Activated T-cell treated with anti-CD3 and anti-CD28 coated beads for 4 hours (primary cell): ENCODE results near the gene TEC.

ENCODE experiments used
- DNase-seq: peaks from one replicate; pipeline ENCODE4 v3.0.0-alpha.2; 2020

Gene TEC

DNA sequence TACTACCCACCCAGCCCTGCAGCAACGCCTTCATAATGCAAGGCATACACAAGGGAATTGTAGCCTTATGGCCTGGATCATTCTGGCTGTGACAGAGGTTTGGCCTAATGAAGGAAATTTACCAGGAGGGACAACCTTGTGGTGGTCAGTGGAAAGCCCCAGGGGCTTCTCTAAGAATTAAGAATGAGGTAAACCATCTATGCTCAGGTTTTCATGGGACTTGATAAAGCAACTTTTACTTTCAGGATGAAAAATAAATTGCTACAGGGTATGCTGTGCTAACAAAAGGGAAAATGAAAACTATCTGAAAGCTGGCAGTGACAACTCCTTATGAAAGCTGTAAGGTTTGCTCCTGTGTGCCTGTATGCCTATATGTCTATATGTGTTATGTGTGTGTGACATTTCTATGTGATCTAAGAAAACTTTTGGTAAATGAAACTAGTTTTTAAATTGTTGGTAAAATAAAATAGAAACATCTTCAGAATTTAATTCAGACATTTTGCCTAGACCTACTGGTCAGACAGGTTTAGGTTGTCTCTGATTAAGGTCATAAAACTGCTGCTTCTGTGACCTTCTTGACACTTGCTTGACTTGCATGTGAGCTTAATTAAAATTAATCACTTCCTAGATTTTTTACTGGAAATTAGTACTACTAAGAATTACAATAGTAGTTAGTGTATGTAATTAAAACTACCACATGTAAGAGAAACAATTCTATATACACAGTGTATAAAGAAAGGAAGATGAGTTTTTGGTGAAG is 115.7 kb downstream of the TEC start:
- no peak for DNase-seq

DNA sequence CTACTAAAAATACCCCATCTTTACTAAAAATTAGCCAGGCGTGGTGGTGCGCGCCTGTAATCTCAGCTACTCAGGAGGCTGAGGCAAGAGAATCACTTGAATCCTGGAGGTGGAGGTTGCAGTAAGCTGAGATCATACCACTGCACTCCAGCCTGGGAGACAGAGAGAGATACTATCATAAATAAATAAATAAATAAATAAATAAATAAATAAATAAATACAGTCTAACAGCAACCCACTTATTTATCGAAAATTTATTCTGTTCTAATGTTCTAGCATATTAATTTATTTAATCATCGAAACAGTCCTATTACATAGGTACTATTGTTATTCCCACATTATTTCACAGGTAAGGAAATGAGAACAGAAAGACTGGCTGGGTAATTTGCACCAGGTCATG is 117.4 kb downstream of the TEC start:
- DNase-seq, result no peak

DNA sequence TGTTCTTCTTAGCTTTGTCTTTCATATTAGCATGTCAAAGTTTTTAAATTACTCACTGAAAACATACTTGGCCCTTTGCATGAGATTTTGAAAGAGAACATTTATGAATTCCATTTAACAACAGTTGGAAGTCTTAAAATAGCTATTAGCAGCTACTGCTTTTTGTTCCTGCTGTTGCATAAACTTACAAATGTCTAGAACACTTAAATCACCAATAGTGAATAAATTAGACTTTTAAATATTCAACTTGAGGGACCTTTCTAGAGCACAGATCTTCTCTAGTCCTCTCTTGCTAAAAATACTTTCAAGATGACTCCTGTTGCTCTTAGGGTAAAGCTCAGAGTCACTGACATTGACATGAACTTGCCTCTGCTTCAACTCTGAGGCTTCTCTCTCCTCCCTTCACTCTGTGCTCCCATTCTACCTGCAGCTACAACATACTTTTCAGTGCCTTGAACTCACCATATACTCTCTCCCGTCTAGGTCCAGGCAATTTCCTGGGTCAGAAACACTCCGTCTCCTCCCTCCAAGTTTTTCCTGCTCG is 119.7 kb downstream of the TEC start:
- DNase-seq, result no peak

DNA sequence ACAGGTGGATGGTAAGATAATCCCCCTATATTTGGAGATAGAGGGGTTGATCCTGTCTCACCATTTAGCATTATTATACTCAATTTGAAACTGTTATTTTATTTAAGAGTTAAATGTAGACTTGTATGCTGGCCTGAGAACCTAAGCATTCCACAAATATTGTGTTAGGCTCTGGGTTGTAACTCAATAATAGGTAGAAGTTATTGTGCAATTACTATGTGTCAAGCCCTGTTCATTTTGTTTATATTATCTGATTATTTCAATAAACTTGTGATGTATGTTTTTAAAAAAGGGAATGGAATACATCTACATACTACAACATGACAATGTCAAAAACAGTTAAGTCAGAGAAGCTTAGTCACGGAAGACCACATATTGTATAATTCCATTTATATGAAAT is 122.0 kb downstream of the TEC start:
- DNase-seq, result no peak

DNA sequence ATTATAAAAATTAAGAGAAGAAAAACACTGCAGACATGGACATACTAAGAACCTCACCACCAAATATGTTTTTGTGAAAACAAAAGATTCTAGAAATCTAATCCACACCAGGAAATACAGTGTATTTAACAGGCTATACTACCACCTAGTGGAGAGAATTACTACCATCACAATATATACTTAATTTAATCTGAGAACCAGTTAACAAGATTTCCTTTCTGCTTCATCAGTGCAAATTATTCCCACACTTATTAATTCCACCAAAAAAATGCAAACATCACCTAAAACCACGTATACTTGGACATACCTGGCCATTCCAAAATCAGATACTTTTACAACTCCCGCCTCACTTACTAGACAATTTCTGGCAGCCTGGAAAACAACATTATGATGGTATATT is 128.6 kb downstream of the TEC start:
- no peak for DNase-seq

DNA sequence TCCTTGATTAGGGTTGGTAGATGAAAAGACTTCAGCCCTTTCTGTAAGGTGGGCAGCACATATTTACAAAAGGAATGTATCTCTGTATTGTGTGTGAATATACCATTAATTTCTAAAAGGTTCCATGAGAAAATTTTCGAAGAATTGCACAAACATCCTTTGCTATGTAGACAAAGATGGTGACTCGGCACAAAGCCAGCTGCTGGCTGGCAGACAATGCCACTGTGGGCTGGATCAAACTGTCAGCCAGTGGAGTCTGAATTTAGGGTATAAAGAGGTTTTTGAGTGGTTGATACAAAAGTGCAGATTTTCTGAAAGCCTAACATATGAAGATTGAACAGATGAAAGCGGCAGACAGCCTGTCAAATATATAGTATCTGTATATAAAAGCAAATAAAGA is 129.9 kb downstream of the TEC start:
- DNase-seq, result no peak

DNA sequence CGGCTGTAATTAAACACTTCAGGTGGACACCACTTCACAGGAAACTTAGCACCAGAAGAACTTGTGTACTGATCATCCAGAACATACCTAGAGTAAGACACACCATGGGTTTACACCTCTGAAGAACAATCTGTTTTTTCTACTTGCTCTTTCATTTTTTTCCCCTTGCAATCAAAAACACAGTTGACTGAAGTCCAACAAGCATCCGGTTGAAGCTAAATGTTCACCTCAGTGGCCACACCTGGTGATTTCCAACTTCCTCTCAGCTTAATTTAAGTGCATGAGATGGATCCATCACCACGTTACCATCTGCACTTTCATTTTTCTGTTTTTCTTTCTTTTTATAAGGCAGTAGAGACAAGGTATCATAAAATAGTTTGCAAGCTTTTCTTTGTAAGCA is 130.7 kb downstream of the TEC start:
- no peak for DNase-seq

DNA sequence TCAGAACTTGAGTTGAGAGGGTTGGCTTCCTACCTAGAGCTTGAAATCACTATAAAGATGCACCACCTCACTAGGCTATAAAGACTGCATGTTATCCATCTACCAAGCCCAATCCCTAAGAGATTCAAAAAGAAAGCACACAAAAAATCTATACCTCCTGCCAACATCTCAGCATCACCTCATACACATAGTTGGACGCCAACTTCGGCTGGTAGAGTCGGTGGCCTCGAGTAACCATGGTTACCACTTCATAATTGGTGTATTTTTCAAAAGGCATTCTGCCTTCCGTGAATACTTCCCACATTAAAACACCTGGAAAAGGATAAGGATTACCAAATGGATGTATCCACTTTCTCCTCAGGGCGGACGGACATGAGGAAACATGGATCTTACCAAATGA is 131.1 kb downstream of the TEC start:
- DNase-seq, result no peak

DNA sequence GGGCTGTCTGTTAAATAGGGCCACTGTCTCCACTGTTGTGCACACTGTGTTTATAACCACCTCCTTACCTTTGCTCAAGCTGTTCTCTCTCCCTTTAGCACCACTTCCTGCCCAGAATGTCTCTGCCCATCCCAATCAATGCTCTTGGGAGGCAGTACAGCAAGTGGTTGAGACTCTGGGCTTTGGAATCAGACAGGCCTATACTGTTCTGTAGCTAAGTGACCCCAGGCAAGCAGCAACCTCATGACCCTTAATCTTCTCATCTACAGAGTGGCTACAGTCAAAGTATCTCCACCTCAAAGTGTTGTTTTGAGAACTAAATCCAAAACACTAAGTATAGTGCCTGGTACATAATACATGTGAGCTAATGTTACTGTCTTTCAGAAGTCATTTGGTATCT is 131.8 kb downstream of the TEC start:
- no peak for DNase-seq

DNA sequence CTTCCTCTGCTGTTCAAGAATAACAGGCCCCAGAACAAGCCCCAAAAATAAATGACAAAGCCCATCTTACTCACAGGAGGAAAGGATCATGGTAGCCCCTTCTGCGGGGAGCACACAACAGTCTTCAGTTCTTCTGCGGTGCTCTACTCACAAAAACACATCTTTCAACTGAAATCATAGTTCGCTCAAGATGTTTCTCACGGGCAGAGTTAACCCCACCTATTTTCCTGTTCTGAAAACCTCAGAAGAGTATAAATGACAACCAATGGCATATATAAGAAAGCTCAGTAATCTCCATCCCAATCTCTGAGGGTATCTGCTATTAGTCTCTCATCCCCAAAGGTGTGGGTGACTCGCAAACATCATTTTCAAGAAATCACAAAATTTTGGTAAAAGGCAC is 135.6 kb downstream of the TEC start, which contains the start of gene TXK:
Gene TXK, minus strand, starts transcription at position 170 of the 400 bp plus-strand sequence. Its CDS starts 80 bp downstream, at position 90.
- DNase-seq, result no peak

DNA sequence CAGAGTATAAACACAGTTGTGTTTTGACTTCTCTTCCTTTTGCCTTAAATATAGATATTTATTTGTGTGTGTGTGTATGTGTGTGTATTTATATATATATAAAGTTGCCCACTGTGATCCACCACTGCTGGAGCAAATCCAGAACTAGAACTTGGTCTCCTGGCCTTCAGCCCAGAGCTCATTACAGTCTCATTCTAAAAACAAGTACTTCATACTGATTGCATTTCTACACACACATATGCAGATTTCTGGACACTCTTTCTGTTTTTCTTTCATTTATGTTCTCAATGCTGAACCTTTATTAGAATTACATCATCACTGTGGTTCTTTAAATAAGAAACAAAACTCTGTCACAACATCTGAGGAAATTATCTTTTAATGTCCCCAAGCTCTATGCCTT is 136.0 kb downstream of the TEC start:
- DNase-seq, result no peak

DNA sequence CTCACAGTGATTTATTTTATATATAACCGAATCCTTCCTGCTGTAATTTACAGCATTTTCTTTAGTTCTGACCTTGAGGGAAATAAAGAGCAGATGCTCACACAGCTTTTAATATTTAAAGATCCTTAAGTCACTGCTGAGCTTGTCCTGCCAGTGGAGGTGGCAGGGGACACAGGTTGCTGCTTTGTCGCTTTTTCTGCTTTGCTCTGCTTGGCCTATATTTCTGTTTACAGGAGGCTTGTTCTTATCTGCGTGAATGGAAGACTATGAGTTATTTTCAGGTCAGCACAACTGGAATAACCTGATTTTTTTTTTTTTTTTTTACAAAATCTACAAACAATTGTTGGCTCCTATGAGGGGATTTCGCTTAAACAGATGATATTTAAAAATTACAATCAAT is 137.9 kb downstream of the TEC start:
- DNase-seq, result no peak

DNA sequence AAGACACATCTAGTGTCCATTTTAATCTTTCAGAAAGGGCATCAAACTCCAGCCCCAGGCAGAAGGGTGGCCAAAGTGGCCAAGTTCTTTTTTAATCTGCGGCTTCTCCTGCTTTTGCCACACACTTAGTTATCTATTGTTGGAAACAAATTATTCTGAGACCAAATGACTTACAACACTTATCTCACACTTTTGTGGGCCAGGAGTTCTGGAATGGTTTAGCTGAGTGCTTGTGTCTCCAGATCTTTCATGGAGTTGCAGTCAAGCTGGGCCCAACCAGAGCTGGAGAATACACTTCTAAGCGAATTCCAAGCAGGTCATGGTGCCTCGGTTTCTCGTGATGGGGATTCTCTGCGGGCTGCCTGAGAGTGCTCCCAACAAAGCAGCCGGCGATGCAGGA is 139.5 kb downstream of the TEC start:
- no peak for DNase-seq

DNA sequence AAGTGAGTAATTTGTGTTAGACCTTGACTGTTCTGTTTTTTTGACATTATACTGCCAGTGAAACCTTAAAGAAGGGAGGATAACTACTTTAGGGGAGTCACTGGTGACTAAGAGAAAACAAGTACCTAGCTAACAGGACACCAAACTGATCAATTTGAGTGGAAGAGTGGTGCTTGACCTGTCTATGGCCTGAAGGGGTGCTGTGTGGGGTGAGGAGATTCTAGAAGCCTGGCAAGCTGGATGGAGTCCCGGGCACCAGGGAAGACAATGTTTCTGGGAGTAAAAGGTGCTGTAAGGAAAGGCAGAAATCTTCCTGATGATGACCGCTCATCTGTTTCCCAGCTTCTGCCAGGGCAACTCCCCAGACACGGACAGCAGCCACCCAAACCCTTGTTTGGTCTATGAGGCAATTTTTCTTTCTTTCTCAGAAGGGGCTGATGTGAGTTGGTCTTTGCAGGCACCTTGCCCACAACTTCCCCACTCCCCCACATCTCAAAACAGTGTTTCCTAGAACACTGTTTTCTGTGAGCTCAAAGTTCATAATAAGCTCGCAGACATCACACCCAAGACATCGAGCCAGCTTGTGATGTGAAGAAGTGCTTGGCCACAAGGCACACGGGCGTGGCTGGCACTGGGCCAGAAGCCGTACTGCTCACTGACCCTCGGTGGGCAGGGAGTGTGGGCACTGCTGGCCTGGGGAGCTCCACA is 140.2 kb downstream of the TEC start:
- DNase-seq, result peak; percentile 24

DNA sequence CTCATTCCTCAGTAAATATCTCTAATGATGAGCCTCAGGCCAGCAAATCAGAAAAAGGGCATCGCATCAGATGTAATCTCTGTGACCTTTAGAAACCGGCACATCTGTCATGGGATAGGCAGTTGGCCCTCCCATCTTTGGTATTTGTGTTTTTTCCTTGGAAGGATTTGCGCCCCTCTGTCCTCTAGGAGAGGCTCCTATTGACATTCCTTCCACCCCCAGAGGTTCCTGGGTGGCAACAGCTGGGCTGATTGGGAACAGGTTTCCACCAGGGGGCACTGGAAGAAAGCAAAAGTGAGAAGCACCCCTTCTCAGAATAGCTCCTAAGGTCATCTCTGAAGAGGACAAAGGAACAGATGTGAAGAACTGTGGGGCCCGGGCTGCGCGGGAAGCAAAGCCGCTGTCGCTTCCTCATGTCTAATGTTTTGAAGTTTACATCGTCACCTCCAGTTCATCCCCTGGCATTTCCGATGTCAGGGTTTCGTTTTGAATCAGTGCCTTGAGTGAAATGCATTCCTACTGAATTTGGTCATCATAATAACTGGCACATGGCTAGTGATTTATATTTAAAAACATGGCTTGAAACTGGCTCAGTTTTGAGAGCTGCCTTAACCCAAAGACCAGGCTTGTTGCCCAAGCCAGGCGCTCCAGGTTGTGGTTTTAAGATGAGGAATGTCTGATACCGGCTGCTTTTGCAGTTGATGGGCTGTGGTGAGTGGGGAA is 141.8 kb downstream of the TEC start:
- peak; percentile 38 for DNase-seq

DNA sequence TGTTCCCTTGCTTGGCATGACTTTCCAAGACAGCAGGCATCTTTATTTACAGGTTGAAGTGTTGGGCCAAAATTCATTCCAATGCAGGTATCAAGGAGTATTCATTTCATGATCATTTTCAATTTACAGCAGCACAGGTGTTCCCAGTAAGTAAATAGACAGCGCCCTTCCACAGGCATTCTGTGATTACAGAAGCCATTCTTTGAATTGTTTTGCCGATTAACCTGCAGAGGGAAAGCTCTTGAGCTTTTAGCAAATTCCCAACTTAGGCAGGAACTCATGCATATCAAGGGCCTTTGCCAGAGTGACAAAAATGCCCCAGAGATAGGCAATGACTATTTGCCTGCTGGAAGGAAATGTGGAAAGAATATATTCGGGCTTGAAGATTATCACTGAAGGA is 142.4 kb downstream of the TEC start:
- no peak for DNase-seq

DNA sequence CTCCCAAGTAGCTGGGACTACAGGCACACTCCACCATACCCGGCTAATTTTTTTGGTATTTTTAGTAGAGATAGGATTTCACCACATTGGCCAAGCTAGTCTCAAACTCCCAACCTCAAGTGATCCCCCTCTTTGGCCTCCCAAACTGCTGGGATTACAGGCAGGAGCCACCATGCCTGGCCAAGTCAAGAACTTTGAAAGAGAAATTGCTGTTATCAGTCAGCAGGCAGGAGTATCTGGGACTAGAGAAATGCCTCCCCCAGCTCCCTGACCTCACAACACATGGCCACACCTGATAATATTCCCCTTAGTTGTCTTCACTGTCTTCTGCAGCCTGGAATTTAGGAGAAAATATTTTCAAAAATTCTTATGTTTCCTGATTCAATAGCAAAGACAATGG is 143.0 kb downstream of the TEC start:
- DNase-seq, result no peak

DNA sequence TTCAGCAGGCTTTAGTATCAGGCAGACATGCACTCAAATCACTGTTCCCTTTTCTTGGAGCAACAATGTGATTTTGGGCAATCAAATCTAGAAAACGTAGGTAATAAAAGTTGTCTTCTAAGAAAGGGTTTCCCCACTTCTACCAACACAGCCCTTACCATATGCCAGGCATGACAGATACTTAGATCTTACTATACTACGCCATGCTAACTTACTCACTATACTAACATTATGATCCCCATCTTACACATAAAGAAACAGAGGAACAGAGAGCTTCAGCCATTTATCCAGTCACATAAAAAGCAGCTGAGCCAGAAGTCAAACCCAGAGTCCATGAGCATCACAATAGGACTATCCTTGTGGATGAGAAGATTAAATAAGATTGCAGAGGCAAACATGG is 144.8 kb downstream of the TEC start:
- no peak for DNase-seq

DNA sequence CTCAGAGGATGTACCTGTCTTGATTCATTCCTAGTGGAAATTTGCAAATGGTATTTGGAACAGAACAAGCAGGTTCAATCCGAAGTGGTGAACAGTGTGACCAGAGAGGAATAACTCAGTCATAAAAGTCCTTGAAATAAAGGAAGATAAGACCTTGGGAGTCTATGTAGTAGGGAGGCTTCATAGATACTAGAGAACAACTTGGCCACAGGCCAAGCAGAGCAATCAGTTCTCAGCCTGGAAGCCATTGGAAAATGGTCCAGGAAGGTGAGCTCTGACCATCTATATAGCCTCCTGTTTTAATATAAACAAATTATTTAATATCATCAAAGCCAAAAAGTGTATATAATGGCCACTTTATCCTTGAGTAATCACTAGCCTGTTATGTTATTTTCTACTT is 146.9 kb downstream of the TEC start:
- DNase-seq, result no peak

DNA sequence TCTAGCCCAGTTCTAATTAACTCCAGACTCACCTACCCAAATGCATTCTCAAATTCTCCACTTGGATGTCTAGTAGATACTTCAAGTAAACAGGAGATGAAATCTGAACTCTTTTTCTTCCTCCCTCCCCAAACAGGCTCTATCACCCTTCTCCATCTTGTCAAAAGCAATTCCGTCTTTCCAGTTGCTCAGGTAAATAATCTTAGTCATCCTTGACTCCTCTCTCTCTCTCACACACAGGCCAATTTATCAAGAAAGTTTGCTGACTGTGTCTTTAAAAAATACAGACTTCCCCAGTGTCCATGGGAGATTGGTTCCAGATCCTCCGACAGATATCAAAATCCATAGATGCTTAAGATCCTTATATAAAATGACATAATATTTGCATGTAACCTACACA is 148.5 kb downstream of the TEC start:
- no peak for DNase-seq

DNA sequence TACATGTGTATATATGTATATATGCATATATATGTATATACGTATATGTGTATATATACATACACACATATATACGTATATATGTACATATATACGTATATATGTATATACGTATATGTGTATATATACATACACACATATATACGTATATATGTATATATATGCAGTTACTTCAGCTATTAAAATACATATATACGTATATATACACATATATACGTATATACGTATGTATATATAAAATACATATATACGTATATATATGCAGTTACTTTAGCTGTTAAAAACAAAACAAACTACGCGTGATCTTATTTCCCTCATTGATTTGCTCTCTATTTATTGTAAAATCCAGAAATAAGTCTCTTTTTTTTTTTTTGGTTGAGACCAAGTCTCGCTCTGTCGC is 149.5 kb downstream of the TEC start:
- DNase-seq, result no peak

DNA sequence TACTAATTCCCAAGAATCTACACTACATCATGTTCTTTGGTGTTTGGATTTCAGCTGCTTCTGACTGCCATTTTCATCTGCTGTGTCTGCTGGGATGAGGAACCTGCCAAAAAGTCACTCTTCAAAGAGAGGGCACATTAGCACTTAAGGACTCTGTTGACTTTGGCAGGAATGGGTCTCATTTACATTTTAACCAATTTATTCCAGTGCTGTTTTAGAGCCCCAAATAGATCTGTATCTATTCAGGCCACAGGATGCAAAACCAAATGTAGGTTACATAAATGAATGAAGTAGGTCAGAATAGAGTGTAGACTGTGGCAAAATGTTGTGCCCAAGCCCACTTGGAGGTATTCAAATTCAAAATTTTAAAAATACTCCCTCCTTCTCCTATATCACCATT is 150.0 kb downstream of the TEC start:
- no peak for DNase-seq

DNA sequence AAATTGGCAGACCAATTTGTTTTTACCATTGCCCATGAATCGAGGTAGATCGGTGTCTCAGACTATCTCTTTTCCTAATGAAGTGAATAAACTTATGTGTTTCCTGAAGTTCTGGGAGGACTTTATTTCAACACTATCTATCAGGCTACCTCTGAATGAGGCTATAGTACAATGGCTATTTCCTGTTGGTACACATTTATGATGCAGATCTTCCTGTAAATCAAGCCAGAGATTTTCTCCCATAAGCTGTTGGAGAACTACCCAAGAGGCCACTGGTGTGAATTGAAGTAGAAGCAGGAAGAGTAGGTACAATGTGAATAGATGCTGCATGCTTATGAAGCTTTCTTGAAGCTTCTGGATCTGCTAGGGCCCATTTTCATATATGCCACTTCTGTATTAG is 151.6 kb downstream of the TEC start:
- no peak for DNase-seq

DNA sequence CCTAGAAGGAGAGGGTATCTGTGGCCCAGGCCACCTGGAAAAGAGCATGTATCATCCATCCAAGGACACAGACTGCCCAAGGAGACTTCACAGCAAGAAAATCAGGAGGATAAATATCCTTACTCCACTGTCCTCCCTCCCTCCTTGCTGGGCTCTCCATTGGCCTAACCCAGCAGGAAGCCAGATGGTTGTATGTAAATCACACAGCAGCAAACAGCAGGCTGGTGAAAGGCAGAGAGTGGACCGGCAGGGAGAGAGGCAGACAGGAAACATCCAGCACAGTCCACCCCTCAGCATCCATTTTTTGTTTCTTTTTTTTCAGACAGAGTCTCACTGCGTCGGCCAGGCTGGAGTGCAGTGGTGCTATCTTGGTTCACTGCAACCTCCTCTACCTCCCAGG is 153.1 kb downstream of the TEC start:
- no peak for DNase-seq
